Measurements from ENCODE around the gene TCF23.
"Not testable (repeated sequence)": the region's sequence is repeated elsewhere in the genome, so short reads cannot be mapped to it uniquely, and the experiment has no call there.

The TCF23 gene

GRCh38 chr2:27148801-27149439 lies at the start of gene TCF23:
Gene TCF23 (plus strand): TSS chr2:27149004. CDS start chr2:27149134, 130 bp downstream.
- no peak for DNase-seq (ENCODE audit: low read depth, low spot score)

DNA sequence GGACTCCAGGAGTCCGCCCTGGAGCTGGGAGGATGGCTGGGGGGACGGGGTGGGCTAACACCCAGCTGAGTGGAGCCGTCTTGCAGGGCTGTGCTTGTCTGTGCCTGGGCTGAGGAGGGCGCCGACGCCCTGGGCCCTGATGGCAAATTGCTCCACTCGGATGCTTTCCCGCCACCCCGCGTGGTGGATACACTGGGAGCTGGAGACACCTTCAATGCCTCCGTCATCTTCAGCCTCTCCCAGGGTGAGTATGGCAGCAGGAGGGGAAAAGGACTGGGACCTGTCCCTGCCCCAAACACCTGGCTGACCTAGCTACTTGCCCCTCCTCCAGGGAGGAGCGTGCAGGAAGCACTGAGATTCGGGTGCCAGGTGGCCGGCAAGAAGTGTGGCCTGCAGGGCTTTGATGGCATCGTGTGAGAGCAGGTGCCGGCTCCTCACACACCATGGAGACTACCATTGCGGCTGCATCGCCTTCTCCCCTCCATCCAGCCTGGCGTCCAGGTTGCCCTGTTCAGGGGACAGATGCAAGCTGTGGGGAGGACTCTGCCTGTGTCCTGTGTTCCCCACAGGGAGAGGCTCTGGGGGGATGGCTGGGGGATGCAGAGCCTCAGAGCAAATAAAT lies 49.4 kb upstream of the TCF23 start:
- DNase-seq (ENCODE audit: low read depth, low spot score), result no peak

- no peak for DNase-seq (ENCODE audit: low read depth, low spot score)
Observed at GRCh38 chr2:27100036-27100435, 48.8 kb upstream of the TCF23 start.

DNA sequence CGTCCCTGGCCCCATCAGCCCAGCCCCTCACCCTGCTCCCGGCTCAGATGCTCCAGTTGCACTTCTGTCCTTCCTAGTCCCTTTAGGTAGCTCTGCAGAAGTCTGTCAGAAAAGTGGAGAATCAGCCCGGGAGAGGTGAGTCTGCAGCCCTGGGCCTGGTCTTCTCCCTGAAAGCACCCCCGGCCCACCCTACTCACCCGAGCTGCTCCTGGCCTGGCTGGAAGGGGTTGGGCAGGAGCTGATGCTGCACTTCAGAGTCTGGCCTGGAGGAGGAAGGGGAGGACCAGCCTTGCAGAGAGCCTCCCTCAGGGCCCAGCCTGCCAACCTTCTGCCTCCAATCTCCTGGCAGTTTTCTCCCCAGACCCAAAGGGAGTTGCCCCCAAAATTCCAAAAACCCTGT lies 46.5 kb upstream of the TCF23 start:
- DNase-seq (ENCODE audit: low read depth, low spot score), result no peak

DNA sequence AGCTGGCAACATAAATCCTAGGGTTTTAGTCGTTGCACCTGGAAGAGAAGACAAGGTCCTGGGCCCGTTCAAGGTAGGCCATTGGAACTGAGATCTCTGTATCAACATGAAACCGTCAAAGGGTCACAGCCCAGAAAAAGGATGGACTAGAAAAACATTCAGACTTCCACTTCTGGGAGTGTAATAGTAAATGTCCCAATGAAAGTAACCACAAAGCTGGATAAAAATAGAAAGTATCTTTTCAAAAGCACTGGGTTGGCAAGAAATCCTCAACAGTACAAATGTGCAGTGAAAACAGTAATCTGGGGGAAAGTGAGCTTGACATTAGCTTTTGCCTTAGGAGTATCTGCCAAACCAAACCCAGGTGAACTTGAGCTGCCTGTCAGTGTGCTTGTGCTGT lies 42.8 kb upstream of the TCF23 start:
- DNase-seq (ENCODE audit: low read depth, low spot score), result no peak

- DNase-seq (ENCODE audit: low read depth, low spot score), result no peak
Observed at GRCh38 chr2:27108221-27108620, 40.6 kb upstream of the TCF23 start.

- DNase-seq (ENCODE audit: low read depth, low spot score), result no peak
Observed at GRCh38 chr2:27109083-27109482, 39.7 kb upstream of the TCF23 start.

DNA sequence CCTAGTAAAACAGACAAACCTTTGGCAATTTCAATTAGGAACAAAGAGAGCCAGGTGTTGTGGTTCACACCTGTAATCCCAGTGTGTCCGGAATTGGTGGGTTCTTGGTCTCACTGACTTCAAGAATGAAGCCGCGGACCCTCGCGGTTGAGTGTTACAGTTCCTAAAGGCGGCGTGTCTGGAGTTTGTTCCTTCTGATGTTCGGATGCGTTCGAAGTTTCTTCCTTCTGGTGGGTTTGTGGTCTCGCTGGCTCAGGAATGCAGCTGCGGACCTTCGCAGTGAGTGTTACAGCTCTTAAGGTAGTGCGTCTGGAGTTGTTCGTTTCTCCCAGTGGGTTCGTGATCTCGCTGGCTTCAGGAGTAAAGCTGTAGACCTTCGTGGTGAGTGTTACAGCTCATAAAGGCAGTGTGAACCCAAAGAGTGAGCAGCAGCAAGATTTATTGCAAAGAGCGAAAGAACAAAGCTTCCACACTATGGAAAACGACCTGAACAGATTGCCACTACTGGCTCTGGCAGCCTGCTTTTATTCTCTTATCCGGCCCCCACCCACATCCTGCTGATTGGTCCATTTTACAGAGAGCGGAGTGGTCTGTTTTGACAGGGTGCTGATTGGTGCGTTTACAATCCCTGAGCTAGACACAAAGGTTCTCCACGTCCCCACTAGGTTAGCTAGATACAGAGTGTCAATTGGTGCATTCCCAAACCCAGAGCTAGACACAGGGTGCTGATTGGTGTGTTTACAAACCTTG lies 38.0 kb upstream of the TCF23 start:
- DNase-seq (ENCODE audit: low read depth, low spot score), result not testable (repeated sequence)

DNA sequence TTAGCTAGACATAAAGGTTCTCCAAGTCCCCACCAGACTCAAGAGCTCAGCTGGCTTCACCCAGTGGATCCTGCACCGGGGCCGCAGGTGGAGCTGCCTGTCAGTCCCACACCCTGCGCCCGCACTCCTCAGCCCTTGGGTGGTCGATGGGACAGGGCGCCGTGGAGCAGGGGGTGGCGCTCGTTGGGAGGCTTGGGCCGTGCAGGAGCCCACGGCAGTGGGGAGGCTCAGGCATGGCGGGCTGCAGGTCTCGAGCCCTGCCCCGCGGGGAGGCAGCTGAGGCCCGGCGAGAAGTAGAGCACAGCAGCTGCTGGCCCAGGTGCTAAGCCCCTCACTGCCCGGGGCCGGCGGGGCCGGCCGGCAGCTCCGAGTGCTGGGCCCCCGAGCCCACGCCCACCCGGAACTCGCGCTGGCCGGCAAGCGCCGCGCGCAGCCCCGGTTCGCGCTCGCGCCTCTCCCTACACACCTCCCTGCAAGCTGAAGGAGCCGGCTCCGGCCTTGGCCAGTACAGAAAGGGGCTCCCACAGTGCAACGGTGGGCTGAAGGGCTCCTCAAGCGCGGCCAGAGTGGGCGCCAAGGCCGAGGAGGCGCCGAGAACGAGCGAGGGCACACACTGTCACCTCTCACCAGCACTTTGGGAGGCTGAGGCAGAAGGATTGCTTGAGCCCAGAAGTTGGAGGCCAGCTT lies 37.3 kb upstream of the TCF23 start:
- DNase-seq (ENCODE audit: low read depth, low spot score), result not testable (repeated sequence)

DNA sequence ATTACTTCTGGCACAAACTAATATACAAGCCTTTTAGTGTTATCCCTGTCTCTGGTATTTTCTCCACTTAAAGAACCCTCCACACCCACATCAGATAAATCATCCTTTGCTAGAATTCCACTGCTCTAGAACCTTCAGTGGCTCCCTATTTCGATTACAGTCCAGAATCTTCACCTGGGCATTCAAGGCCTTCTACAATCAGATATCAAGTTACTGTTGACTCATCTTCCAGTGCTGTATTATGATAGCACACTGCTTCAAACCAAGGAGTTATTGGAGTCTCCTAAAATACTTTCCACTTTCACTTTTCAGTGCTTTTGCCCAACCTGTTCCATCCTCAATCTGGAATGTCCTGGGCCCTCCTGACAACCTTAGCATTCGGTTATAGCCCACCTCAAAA lies 33.3 kb upstream of the TCF23 start:
- no peak for DNase-seq (ENCODE audit: low read depth, low spot score)

DNA sequence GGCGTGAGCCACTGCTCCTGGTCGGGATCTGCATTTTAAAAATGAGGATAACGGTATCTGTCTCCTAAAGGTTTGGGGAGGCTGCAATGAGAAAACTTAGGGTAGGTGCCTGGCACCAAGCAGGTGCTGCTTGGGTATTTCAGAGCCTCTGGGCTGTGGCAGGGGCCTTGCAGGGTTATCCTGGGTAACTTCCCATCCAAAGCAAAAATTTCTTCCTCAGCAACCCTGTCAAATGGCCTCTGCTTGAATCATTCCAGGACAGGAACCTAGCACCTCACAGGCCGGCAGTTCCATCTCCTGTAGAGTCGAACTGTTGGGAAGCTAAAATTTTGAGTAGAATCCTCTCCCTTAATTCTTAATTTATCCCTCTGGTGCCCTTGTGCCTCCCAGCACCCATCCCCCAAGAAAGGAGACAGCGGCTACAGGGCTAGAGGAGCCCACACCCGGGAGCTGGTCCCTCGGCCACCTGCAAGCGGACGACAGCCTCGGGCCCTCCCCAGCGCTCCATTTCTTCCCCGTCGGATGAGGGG lies 30.7 kb upstream of the TCF23 start:
- DNase-seq (ENCODE audit: low read depth, low spot score), result no peak

DNA sequence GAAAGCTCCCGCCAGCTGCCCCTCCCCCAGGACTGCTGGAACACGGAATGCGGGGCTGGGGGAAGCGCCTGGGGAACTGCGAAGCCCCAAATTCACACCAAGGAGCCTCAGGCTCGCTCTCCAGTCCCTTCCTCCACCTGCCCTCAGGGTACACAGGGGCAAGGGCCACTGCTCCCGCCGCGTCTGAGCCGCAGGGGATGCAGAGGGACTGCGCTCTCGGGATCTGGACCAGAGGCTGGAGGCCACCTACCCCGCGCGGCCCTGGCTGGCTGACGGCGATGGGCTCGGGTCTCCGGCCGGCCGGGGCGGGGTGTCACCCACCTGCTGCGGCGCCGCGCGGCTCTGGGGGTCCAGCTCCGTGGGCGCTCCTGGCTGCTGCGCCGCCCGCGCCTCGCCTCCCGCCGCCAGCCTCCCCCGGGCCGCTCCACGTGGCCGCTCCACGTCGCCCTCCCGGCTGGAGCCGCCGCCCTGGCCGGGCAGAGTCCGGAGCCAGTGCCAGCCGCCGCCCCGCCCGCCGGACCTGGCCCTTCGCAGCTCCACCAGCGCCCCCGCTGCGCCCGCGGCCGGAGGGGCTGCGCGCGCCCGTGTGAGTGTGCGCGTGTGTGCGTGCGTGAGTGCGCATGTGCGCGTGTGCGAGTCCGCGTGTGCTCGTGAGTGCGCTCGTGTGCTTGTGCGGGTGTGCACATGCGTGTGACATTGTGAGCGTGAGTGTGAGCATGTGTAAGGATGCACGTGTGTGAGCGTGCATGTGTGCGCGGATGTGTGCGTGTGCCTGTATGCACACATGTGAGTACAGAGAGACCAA lies 30.1 kb upstream of the TCF23 start, which contains the start of gene CGREF1:
Gene CGREF1, minus strand, starts transcription at position 604 of the 805 bp plus-strand sequence. CDS start 14,762 bp downstream, outside the sequence.
- no peak for DNase-seq (ENCODE audit: low read depth, low spot score)

GRCh38 chr2:27119330-27119670 lies 29.5 kb upstream of the TCF23 start:
- not testable (repeated sequence) for DNase-seq (ENCODE audit: low read depth, low spot score)

DNA sequence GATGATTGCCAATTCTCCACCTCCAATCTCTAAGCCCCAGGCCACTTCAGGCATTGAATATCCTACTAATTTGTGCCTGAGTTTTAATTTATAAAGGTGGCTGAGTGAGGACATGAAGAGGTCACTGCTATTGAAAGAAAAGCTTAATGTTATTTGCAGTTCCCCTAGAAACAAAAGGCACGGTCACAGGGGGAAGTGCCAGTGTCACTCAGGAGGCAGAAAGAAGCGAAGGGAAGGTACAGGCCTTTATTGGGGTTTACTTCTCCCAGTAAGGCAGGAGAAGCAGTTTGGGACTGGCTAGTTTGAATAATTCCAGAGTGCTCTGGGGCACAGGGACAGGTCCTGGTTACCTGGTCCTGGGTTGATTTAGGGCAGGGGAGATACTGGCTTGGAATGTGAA lies 26.9 kb upstream of the TCF23 start:
- DNase-seq (ENCODE audit: low read depth, low spot score), result no peak

DNA sequence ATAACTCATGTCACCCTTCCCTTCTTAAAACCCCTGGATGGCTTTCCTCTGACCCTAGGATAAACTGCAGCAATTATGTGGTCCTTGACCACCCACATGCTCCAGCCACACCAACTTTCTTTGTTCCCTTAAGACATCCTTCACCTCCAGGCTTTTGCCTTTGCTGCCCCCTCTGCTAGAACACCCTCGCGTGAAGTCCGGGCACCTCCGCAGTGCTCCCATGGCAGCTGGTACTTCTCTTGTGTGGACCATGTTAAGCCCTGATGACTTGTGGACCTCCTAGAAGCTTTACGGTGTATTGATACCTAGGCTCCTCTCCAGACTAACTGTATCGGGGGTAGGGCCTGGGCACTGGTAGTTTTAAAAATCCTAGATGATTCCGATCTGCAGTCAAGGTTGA lies 26.0 kb upstream of the TCF23 start:
- DNase-seq (ENCODE audit: low read depth, low spot score), result no peak

- no peak for DNase-seq (ENCODE audit: low read depth, low spot score)
Observed at GRCh38 chr2:27123302-27124150, 25.3 kb upstream of the TCF23 start, which contains the start of gene ABHD1. Gene ABHD1 (plus strand): TSS chr2:27123815. CDS start chr2:27123949, 134 bp downstream.

GRCh38 chr2:27125104-27125503 lies 23.7 kb upstream of the TCF23 start:
- DNase-seq (ENCODE audit: low read depth, low spot score), result no peak

- no peak for DNase-seq (ENCODE audit: low read depth, low spot score)
Observed at GRCh38 chr2:27126252-27126710, 22.5 kb upstream of the TCF23 start.

GRCh38 chr2:27127883-27128667 lies 20.7 kb upstream of the TCF23 start:
- DNase-seq (ENCODE audit: low read depth, low spot score), result no peak
